ENCODE data around the gene NEK3.

- TF ChIP-seq CTCF (IDR thresholded peaks at IDR 0.05; ENCODE audit: poor library complexity) (no peak), EZH2phosphoT487 (IDR thresholded peaks at IDR 0.05; ENCODE audit: low read depth, severe bottlenecking, unreplicated experiment) (no peak)
Measured at GRCh38 chr13:52104624-52105023, 54.8 kb downstream of the NEK3 start.
